HG03565 (cell line): Measurements from ENCODE around the gene STIL.
"Not testable (repeated sequence)": the region's sequence is repeated elsewhere in the genome, so short reads cannot be mapped to it uniquely, and the experiment has no call there.

Experiments used
- ATAC-seq: cut with Tn5 transposase; IDR thresholded peaks from one replicate; pipeline ENCODE4 v1.9.1; 2021; ENCODE audit warnings: mild to moderate bottlenecking, moderate library complexity; ENCODE audit not compliant: unreplicated experiment

STIL gene

DNA sequence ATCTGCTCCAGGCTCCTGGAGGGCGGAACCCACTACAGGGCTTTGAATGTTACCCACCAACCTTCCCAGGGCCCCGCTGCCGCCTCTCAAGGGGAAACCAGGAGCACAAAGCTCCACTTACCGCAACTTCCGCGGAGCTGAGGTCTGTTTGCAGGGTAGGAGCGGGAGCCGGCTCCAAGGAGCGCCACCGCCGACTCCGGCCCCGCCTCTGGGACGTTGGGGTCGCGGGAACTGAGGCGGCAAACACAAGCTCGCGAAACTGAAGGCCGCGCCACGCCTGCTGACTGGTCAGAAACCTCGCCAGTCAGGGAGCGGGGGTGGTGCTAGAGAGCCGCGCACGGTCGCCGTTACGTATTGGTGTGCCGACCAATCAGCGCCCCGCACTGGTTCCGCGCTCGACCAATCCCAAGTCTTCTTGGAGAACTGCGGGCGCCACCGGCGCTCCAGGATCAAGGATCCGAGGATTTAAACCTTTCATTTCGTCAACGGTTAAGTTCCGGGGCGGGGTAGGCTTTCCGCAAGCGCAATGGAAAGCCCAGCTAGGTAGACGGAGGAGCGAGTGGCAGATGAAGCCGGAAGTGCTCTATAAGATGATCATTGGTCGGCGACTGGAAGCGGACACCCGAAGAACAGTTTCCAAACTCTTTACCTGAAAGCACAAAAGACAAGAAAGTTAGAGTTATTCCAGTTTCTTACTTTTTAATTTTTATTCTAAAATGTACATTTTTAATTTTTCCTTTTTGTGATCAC is at the start of gene STIL:
Gene STIL (minus strand): TSS at position 233 of the 750 bp plus-strand sequence. CDS start 3,828 bp downstream, outside the sequence.
- ATAC-seq, result peak; percentile 95

DNA sequence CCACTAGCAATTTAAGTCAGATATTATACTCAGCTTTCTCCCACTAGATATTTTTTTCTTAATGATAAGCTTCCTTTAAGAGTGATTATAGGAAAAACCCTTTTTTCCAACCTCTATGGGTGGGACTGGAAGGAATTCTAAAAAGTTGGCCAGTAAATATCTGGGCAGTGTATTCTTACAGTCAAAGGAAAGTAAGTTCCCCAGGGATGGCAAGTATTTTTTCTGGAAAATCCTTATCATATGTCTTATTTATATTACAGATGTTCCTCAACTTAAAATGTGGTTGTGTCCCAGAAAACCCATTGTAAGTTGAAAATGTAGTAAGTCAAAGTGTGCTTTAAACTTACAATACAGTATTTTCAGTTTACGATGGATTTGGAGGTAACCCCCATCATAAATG is 48.9 kb upstream of the STIL start:
- no peak for ATAC-seq

DNA sequence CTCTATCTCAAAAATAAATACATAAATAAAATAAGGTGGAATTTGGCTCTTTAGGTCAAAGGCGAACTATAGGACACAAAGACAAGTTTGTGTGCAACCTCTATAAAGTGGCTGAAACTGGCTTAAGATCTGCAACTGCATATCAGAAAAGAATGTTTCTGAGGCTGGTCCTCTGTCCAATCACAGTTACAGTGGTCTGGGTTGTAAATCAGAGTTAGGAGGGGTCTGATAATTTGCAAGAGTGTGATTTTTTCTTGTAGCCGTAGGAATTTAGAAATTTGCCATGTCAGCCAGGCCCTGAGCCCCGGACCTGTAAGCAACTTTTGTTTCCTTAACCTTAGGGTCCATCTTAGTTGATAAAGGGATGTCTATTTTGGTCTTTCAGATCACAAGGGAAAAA is 47.4 kb upstream of the STIL start:
- no peak for ATAC-seq

DNA sequence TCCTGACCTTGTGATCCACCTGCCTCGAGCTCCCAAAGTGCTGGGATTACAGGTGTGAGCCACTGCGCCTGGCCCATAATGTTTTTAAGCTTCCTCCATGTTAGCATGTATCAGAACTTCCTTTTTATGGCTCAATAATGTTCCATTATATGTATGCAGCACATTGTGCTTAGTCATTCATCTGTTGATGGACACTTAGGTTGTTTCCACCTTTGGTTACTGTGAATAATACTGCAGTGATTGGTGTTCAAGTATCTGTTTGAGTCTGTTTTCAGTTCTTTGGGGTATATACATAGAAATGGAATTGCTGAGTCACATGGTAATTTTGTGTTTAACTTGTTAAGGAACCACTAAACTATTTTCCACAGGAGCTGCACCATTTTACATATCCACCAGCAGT is 37.4 kb upstream of the STIL start:
- peak; percentile 92 for ATAC-seq

DNA sequence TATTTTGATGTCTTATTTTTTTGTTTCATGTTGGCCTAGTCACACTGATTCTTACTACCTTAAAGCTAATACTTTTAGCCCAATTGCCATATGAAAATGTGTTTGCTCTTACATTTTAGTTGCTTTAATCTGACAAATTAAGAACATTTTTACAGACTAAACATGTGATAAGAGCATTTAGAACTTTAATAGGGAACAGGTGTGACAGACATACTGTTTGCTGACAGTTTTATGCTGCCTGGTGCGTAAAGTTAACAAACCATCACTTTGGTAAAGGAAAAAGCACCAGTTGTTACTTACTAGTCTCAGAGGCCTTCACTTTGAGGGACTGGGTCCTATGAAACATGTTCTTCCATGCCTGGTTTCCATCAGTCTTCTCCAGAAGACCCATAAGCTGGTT is 34.3 kb upstream of the STIL start:
- no peak for ATAC-seq

DNA sequence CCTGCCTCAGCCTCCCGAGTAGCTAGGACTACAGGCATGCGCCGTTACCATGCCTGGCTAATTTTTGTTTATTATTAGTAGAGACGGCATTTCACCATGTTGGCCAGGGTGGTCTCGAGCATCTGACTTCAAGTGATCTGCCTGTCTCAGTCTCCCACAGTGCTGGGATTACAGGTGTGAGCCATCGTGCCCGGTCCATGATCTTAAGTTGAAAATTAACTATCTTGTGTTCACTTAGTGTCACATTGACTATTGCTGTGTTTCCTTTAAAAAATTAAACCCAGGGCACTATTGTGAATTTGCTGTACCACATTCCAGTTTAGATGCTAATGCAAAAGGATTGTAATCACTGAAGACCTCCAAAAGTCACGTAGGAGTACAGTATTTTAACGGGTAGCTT is 33.8 kb upstream of the STIL start:
- ATAC-seq, result no peak

DNA sequence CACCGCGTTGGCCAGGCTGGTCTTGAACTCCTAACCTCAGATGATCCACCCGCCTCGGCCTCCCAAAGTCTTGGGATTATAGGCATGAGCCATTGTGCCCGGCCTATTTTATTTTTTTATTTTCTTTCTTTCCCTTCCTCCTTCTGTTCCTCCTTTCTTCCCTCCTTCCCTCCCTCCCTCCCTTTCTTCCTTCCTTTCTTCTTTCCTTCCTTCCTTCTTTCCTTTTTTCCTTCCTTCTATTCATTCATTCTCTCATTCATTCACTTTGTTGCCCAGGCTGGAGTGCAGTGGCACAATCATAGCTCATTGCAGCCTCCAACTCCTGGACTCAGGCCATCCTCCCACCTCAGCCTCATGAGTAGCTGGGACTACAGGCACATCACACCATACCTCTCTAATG is 33.0 kb upstream of the STIL start:
- ATAC-seq, result not testable (repeated sequence)

DNA sequence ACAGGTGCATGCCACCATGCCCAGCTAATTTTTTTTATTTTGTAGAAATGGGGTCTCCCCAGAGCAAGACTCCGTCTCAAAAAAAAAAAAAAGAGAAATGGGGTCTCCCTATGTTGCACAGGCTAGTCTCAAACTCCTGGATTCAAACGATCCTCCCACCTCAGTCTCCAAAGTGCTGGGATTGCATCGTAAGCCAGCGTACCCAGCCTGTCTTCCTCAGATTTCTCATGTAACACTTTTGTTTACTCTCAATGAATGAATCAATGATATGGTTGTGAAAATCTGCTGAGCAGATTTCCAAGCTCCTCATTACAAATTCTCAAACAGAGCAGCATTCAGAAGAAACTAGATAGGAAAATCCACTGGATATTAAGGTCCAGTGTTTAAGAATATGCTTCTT is 26.3 kb upstream of the STIL start:
- ATAC-seq, result no peak

DNA sequence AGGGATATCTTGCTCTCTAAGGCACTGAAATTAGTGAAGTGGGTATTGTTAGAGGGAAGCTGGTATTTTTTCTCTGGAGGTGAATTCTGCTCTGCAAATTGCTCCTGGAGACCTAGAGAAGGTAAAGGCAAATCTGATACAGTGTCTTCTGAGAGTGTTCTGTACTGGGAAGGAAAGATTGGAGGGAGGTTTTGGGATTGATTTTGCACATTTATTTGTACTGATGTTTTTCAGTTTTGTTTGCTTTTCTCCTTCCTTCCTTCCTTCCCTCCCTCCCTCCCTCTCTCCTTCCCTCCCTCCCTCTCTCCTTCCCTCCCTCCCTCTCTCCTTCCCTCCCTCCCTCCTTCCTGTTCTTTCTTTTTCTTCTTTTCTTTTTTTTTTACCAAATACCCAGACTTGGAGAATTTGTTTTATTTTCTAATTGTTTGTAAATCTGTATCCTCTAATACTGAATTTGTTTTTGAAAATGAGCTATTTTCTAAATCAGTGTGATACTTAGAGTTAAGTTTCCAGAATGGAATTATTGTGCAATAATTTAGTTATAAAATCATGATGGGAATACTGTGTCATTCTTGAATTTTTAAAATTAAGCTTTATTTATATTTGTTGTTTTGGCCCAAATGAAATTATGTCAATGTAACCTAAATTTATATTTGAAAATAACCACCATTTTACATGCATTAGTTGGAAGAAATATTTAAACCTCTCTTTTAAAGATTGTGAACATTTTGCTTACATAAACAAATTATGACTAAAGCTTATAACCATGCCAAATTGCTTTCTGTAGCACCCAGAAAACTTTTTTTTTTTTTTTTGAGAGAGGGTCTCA is 24.5 kb upstream of the STIL start:
- no peak for ATAC-seq

DNA sequence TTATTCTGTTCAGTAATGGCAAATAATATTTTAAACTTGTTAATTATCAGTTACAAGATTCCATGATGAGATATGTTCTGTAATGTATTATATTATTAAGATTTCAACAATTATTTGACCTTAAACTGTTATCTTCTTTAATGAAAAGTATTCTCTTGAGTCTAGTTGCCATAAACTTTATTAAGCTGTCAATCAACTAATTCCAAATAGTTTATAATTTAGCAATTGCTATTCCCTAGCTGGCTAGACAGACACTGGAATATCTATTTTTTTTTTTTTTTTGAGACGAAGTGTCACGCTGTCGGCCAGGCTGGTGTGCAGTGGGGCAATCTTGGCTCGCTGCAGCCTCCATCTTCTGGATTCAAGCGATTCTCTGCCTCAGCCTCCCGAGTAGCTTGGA is 23.4 kb upstream of the STIL start:
- ATAC-seq, result no peak

DNA sequence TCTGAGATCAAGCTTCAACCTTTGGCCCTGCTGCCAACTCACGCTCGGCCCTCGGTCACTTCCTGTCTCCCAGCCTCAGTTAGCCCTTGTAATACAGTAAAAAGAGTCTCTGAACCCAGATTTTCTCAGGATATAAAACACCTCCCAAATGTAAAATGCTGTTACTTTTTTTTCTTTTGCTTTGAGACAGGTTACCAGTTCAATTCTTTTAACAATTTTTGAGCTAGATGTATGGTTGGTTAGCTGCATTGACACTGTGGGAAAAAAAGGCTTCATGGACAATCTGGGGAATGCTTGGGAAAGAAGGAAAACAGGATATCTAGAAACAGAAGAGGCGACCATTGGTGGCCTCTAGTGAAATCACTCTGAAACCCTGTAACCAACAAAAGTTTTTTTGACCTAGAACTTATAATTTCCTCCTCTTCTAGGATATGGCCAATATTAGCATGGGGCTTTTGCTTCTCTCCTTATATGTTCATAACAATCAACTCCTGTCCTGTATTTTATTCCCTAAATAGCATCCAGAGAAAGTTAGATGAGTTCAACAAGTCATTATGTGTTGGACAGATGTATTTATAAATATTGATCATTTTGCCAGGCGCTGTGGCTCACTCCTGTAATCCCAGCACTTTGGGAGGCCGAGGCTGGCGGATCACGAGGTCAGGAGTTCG is 21.0 kb upstream of the STIL start:
- no peak for ATAC-seq

DNA sequence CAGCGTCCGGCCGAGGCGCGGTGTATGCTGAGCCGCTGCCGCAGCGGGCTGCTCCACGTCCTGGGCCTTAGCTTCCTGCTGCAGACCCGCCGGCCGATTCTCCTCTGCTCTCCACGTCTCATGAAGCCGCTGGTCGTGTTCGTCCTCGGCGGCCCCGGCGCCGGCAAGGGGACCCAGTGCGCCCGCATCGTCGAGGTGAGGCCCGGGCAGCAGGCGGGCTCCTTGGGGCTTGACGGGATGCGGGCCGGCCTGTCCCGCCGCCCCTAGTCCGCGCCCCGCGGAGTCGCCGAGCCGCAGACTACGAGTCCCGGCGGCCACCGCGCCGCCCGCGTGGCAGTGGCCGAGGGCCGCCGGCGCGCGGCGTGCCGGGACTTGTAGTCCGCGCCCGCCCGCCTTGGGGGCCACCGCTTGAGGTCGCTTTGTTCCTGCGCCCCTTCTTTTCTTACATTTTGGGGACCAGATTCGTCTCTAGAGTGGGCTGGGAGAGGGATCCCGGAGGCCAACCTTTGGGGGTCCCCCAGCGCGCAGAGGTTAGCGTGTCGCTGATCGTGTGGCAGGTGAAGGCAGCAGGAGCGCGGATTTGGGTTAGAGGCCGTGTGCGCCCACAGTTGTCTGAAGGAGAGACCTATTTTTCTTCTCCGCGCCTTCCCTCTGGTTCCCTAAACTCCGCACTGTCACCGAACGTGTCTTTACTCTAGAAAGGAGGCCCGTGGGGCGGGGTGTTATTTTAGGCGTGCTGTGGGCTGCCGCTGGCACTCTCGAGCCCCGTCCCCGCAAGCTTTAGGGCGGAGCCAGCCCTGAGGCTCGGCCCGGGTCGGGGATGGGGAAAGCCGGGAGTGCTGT is 20.2 kb upstream of the STIL start:
- ATAC-seq, result peak; percentile 75

DNA sequence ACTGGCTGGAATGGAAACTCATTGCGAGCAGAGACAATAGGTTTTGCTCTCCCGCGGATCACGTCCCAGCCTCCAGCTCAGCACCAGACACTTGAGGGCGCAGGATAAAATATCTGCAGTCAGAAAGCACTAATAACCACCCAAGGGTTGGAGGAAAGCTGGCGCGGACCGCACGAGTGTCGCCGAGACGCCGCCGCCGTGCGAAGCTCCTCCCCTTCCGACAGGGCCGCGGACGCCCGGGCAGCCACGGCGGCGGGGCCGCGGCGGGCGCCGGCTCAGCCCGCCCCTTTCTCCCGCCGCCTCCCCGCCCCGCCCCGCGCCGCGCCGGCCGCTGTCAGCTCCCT is 19.6 kb upstream of the STIL start, which contains the start of gene CMPK1:
Gene CMPK1 (plus strand): TSS at position 213 of the 344 bp plus-strand sequence. CDS start 156 bp downstream, outside the sequence.
- ATAC-seq, result peak; percentile 69

DNA sequence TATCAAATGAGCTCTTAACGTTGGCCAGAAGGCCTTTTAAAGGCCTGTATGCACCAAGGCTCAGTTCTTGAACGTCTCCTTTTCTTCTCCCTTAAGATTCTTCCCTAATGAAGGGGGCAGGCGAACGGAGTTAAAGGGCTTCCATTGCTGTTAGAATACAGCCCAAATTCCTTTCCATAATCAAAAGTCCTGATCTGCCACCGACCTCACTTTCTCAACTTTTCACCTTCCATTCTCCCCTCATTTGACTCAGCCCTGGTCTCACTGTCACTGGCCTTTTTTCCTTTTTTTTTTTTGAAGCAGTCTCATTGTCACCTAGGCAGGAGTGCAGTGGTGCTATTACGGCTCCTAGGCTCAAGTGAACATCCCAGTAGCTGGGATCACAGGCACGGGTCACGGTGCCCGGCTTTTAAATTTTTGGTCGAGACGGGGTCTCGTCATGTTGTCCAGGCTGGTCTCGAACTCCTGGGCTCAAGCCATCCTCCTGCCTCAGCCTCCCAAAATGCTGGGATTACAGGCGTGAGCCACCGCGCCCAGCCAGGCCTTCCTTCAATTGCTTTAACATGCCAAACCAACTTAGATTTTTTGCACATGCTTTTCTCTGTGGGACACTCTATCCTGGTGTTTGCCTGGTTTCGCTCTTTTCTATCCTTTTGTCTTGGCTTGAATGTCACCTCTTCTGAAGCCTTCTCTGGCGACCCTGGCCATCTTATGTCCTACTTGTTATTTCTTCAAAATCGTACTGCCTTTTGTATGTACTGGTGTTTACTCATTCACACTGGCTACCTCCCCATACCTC is 19.0 kb upstream of the STIL start:
- ATAC-seq, result no peak

DNA sequence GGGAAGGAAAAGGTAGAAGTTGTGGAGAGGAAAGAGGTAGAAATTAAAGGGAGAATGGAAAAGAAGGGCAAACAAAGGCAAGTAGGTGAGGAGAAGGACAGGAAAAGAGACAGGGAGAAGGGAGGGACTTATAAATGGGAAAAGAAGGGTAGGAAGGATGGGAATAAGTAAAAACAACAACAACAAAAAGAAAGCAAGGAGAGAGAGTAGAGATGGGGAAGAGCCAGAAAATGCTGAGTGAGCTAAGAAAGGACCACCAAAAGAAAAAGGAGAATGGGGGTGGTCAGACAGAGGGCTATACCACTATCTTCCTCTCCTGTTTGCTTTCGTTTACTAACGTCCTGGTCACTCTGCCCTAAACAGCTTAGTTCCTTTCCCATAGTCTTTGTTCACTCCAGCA is 17.9 kb upstream of the STIL start:
- no peak for ATAC-seq

DNA sequence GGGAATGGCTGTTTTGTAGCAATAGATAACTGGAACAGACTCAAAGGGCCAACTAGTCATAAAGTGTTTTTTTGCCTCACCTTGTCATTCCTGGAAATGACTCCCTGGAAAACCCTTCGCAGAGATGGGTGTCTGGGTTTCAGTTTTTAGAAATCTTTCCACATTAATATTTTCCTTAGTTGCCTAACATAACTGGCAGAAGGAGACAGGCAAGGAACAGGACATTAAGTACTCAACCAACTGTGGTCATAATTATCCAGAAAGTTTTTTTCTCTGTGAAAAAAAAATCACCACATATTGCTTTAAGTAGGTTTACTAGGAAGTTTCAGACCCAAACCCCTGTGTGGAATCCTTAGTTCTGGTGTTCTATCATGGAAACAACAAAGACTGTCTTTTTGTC is 16.3 kb upstream of the STIL start:
- no peak for ATAC-seq

DNA sequence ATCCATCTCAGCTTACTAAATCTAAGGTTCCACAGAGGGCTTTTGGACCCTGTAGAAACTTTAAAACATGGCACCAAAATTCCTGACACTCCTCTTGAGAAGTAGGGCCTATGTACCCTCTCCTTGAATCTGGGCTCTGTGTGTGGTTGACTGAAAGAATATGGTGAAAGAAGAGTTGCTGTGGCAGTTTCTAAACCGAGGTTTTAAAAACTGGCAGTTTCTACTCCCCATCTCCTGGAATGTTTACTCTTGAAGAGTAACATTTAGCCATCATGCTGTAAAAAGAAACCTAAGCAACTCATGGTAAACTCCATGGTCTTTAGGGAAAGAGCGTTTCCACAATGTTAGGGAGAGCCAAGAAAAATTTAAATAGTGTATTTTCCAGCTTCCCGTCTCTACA is 15.0 kb upstream of the STIL start:
- ATAC-seq, result no peak

DNA sequence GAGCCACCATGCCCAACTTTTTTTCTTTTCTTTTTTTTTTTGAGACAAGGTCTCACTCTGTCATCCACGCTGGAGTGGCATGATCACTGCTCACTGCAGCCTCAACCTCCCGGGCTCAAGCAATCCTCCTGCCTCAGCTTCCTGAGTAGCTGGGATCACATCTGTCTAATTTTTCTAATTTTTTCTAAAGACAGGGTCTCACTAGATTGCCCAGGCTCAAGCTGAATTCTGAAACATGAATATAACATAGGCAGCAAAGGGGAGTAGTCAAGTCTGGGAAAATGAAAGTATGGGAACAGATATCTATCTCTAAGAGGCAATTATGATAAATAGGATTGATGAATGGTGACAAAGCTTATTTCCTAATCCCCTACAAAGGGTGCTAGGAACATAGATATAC is 12.3 kb upstream of the STIL start:
- ATAC-seq, result no peak

DNA sequence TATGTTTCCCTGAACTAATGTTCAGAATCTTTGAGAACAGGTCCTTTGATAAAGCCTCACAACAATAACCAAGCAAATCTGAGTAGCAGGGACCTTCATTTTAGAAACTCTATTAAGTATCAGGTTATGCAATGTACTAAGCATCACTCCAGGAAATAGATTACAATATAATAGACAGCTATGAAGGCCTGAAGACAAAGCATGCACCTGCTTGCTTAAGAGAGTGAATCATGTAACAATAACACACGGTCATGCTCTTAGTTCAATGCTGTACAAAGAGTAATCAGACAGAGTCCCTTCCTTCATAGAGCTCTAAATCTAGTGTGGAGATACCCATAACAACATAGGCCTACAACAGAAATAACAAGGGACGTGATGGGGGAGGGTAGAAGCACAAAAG is 11.6 kb upstream of the STIL start:
- no peak for ATAC-seq

DNA sequence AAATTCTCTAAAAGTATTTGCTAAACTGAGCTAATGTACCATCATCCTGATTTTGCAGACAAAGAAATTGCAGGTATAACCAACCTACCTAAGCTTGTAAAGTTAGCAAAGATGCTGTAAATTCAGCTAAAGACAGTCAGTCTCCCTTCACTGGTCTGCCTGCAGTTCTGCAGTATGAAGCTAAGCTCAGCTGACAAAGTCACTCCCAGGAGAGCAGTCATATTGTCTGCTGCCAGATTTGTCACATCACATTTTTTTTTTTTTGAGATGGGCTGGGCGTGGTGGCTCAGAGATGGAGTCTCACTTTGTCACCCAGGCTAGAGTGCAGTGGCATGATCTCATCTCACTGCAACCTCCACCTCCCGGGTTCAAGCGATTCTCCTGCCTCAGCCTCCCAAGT is 10.7 kb upstream of the STIL start:
- no peak for ATAC-seq
